ENCODE data around the gene CYTH2.

- TF ChIP-seq CEBPB (tag; IDR thresholded peaks at IDR 0.05) (no peak), RCOR1 (IDR thresholded peaks at IDR 0.05; ENCODE audit: borderline replicate concordance in 1 of 2, low read depth in 2 of 2, low read length in 2 of 2) (no peak), THRA (IDR thresholded peaks at IDR 0.05) (no peak), JUNB (CRISPR knock-in tag; conservative IDR thresholded peaks at IDR 0.05) (no peak), PHF8 (IDR thresholded peaks at IDR 0.05; ENCODE audit: borderline replicate concordance, low read length) (no peak), CTCF (IDR thresholded peaks at IDR 0.05 in 2 of 3, conservative IDR thresholded peaks at IDR 0.05 in 1 of 3; ENCODE audit: insufficient read depth in 2 of 3, low read depth in 1 of 3, low read length in 3 of 3) (no peak), SFPQ (IDR thresholded peaks at IDR 0.05; ENCODE audit: low read depth, low read length) (no peak), HDAC2 (IDR thresholded peaks at IDR 0.05) (no peak), MYC (IDR thresholded peaks at IDR 0.05; ENCODE audit: low read depth, low read length) (no peak), MYC (CRISPR knock-in tag; IDR thresholded peaks at IDR 0.05; ENCODE audit: borderline replicate concordance, low read depth) (no peak), C11orf30 (IDR thresholded peaks at IDR 0.05; ENCODE audit: low read depth) (no peak)
Observed at GRCh38 chr19:48456864-48457263, 12.3 kb upstream of the CYTH2 start.

Measured in K562 (cell line).